HEK293 (cell line): ENCODE data around the gene MED8.

ENCODE experiments used
- CTCF ChIA-PET: fragments of 350-600 bp; formaldehyde crosslinking; extraction: SDS; loops from one replicate; lab custom pipeline; 2021; ENCODE audit warnings: antibody characterized with exemption; lab: Yijun Ruan, JAX
- POLR2A ChIA-PET: fragments of 300-600 bp; formaldehyde crosslinking; extraction: SDS; loops from one replicate; lab custom pipeline; 2020; ENCODE audit warnings: antibody characterized with exemption, inconsistent platforms; lab: Yijun Ruan, JAX
- H3K27ac ChIP-seq: fragments of 200-500 bp; sonication (Bioruptor generic); 2 replicates; pipeline ENCODE4 v1.5.1; 2014; ENCODE audit warnings: low read depth, low read length, control low read depth, inconsistent platforms; ENCODE audit errors: extremely low read depth
- H3K36me3 ChIP-seq, 2 experiments: fragments of 200-500 bp in 1 of 2; sonication (Bioruptor generic) in 1 of 2; 1 replicate in 1 of 2; 2 replicates in 1 of 2; pipeline ENCODE4 v1.5.1; 2014 to 2017; ENCODE audit warnings: inconsistent platforms in 2 of 2, low read length in 2 of 2; ENCODE audit not compliant: control insufficient read depth in 2 of 2, insufficient read depth in 1 of 2
- H3K4me1 ChIP-seq: fragments of 200-500 bp; sonication (Bioruptor generic); 2 replicates; pipeline ENCODE4 v1.5.1; 2014; ENCODE audit warnings: mild to moderate bottlenecking, low read length, inconsistent platforms; ENCODE audit not compliant: control insufficient read depth, insufficient read depth
- H3K4me3 ChIP-seq: 2 replicates; pipeline ENCODE4 v1.5.1; 2011; ENCODE audit warnings: low read depth, mild to moderate bottlenecking, control low read depth, low read length, moderate library complexity
- H3K9me3 ChIP-seq: fragments of 200-500 bp; sonication (Bioruptor generic); 2 replicates; pipeline ENCODE4 v1.5.1; 2014; ENCODE audit warnings: low read depth, low read length, inconsistent platforms; ENCODE audit not compliant: control insufficient read depth, insufficient read depth
- GFI1B ChIP-seq: fragments of 450-650 bp; formaldehyde crosslinking; IDR thresholded peaks from 2 replicates; pipeline ENCODE4 v1.5.1; 2016; ENCODE audit warnings: missing biosample characterization, missing genetic modification characterization
- PATZ1 ChIP-seq: fragments of 450-650 bp; formaldehyde crosslinking; IDR thresholded peaks from 2 replicates; pipeline ENCODE4 v1.5.1; 2016; ENCODE audit warnings: missing biosample characterization, missing genetic modification characterization
- SALL2 ChIP-seq: fragments of 450-650 bp; formaldehyde crosslinking; IDR thresholded peaks from 2 replicates; pipeline ENCODE4 v1.5.0; 2017; ENCODE audit warnings: missing biosample characterization, mild to moderate bottlenecking, missing genetic modification characterization, borderline replicate concordance
- SETDB1 ChIP-seq: IDR thresholded peaks from one replicate; pipeline ENCODE4 v1.6.1; 2017; ENCODE audit warnings: mild to moderate bottlenecking, low read length, moderate library complexity, mixed read lengths; ENCODE audit not compliant: insufficient read length
- WT1 ChIP-seq: fragments of 450-650 bp; formaldehyde crosslinking; IDR thresholded peaks from 2 replicates; pipeline ENCODE4 v1.5.1; 2016; ENCODE audit warnings: missing biosample characterization, missing genetic modification characterization
- YY1 ChIP-seq: fragments of 450-650 bp; formaldehyde crosslinking; IDR thresholded peaks from 2 replicates; pipeline ENCODE4 v1.5.1; 2018; ENCODE audit warnings: missing biosample characterization, missing genetic modification characterization
- YY2 ChIP-seq: fragments of 450-650 bp; formaldehyde crosslinking; IDR thresholded peaks from 2 replicates; pipeline ENCODE4 v1.5.1; 2016; ENCODE audit warnings: missing biosample characterization, missing genetic modification characterization
- ZBTB11 ChIP-seq: fragments of 450-650 bp; formaldehyde crosslinking; conservative IDR thresholded peaks from 2 replicates; pipeline ENCODE4 v1.5.1; 2016; ENCODE audit warnings: low read depth, missing biosample characterization, missing genetic modification characterization
- ZBTB44 ChIP-seq: fragments of 450-650 bp; IDR thresholded peaks from 2 replicates; pipeline ENCODE4 v1.5.1; 2018; ENCODE audit warnings: missing biosample characterization, mild to moderate bottlenecking, missing genetic modification characterization
- ZEB2 ChIP-seq: fragments of 450-650 bp; formaldehyde crosslinking; IDR thresholded peaks from 2 replicates; pipeline ENCODE4 v1.5.1; 2016; ENCODE audit warnings: missing biosample characterization, missing genetic modification characterization
- ZFP41 ChIP-seq: fragments of 450-650 bp; formaldehyde crosslinking; IDR thresholded peaks from 2 replicates; pipeline ENCODE4 v1.5.1; 2016; ENCODE audit warnings: missing biosample characterization, missing genetic modification characterization, borderline replicate concordance
- ZNF19 ChIP-seq: fragments of 450-650 bp; formaldehyde crosslinking; IDR thresholded peaks from 2 replicates; pipeline ENCODE4; 2016; ENCODE audit warnings: missing biosample characterization, missing genetic modification characterization, low read depth
- ZNF23 ChIP-seq: fragments of 450-650 bp; formaldehyde crosslinking; IDR thresholded peaks from 2 replicates; pipeline ENCODE4 v1.5.1; 2016; ENCODE audit warnings: missing biosample characterization, missing genetic modification characterization, borderline replicate concordance
- ZNF350 ChIP-seq: fragments of 450-650 bp; formaldehyde crosslinking; IDR thresholded peaks from 2 replicates; pipeline ENCODE4 v1.5.0; 2017; ENCODE audit warnings: missing biosample characterization, mild to moderate bottlenecking, missing genetic modification characterization
- ZNF555 ChIP-seq: fragments of 450-650 bp; formaldehyde crosslinking; conservative IDR thresholded peaks from 2 replicates; pipeline ENCODE4 v1.5.1; 2017; ENCODE audit warnings: missing biosample characterization, mild to moderate bottlenecking, missing genetic modification characterization, inconsistent platforms
- ZNF677 ChIP-seq: fragments of 450-650 bp; IDR thresholded peaks from 2 replicates; pipeline ENCODE4 v1.5.0; 2018; ENCODE audit warnings: missing biosample characterization, mild to moderate bottlenecking, missing genetic modification characterization, moderate library complexity
- ZNF701 ChIP-seq: fragments of 450-650 bp; formaldehyde crosslinking; IDR thresholded peaks from 2 replicates; pipeline ENCODE4 v1.5.1; 2016; ENCODE audit warnings: missing biosample characterization, missing genetic modification characterization
- ZNF76 ChIP-seq: fragments of 450-650 bp; formaldehyde crosslinking; IDR thresholded peaks from 2 replicates; pipeline ENCODE4; 2016; ENCODE audit warnings: low read depth, missing biosample characterization, missing genetic modification characterization, borderline replicate concordance
- TF ChIP-seq, protein P1 (sequence below): fragments of 450-650 bp; formaldehyde crosslinking; IDR thresholded peaks from 2 replicates; pipeline ENCODE4 v1.5.1; 2016; ENCODE audit warnings: missing biosample characterization, missing genetic modification characterization, borderline replicate concordance

Gene MED8

DNA sequence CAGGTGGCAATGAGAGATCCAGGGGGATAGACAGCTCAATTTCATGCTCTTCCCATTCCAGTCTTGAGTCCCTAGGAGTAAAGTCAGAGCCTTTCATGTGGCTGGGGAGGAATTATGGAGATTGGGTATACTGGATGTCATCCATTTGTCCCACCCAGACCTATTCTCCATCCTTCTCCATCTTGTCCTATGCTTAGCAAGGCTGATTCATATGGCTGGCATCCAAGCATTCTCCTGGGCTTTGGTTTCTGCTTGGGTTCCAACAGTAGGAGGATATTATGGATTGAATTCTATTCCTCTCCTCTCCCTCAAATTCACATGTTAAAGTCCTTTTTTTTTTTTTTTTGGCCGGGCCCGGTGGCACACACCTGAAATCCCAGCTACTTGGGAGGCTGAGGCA, 34.7 kb downstream of the MED8 start (continued):
- TF ChIP-seq ZBTB11 (tag by site-specific recombination) = no peak
- TF ChIP-seq SALL2 (tag by site-specific recombination) = no peak
- TF ChIP-seq WT1 (tag by site-specific recombination) = no peak
- no peak for TF ChIP-seq YY2 (tag by site-specific recombination)
- no peak for TF ChIP-seq ZFP41 (tag by site-specific recombination)
- TF ChIP-seq, protein P1, sequence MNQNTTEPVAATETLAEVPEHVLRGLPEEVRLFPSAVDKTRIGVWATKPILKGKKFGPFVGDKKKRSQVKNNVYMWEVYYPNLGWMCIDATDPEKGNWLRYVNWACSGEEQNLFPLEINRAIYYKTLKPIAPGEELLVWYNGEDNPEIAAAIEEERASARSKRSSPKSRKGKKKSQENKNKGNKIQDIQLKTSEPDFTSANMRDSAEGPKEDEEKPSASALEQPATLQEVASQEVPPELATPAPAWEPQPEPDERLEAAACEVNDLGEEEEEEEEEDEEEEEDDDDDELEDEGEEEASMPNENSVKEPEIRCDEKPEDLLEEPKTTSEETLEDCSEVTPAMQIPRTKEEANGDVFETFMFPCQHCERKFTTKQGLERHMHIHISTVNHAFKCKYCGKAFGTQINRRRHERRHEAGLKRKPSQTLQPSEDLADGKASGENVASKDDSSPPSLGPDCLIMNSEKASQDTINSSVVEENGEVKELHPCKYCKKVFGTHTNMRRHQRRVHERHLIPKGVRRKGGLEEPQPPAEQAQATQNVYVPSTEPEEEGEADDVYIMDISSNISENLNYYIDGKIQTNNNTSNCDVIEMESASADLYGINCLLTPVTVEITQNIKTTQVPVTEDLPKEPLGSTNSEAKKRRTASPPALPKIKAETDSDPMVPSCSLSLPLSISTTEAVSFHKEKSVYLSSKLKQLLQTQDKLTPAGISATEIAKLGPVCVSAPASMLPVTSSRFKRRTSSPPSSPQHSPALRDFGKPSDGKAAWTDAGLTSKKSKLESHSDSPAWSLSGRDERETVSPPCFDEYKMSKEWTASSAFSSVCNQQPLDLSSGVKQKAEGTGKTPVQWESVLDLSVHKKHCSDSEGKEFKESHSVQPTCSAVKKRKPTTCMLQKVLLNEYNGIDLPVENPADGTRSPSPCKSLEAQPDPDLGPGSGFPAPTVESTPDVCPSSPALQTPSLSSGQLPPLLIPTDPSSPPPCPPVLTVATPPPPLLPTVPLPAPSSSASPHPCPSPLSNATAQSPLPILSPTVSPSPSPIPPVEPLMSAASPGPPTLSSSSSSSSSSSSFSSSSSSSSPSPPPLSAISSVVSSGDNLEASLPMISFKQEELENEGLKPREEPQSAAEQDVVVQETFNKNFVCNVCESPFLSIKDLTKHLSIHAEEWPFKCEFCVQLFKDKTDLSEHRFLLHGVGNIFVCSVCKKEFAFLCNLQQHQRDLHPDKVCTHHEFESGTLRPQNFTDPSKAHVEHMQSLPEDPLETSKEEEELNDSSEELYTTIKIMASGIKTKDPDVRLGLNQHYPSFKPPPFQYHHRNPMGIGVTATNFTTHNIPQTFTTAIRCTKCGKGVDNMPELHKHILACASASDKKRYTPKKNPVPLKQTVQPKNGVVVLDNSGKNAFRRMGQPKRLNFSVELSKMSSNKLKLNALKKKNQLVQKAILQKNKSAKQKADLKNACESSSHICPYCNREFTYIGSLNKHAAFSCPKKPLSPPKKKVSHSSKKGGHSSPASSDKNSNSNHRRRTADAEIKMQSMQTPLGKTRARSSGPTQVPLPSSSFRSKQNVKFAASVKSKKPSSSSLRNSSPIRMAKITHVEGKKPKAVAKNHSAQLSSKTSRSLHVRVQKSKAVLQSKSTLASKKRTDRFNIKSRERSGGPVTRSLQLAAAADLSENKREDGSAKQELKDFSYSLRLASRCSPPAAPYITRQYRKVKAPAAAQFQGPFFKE (tag by site-specific recombination) = no peak
- TF ChIP-seq ZNF76 = no peak
- no peak for TF ChIP-seq ZNF701 (tag by site-specific recombination)
- no peak for TF ChIP-seq YY1 (tag by site-specific recombination)
- no peak for TF ChIP-seq ZNF19 (tag by site-specific recombination)
- TF ChIP-seq GFI1B (tag by site-specific recombination) = no peak
- no peak for TF ChIP-seq ZNF350
- no peak for TF ChIP-seq ZBTB44
- no peak for TF ChIP-seq ZNF555
- TF ChIP-seq ZNF23 = no peak

GRCh38 chr1:43354471-43354870, 35.1 kb downstream of the MED8 start:
- H3K4me3 ChIP-seq = no peak overlapping the region
- H3K9me3 ChIP-seq = no peaks in the 10 kb centered on the region
- ChIA-PET POLR2A (interaction anchor here (1.1 kb wide), 1 partner anchor 9 kb away, joined by 5 read pairs; no protein-coding TSS in a partner anchor), CTCF (no interaction called here)
- no peak overlapping the region for H3K27ac ChIP-seq
- H3K36me3 ChIP-seq = peaks cover 0 to 4% of the 10 kb centered on the region in 2 experiments; a peak in 1 of 3 replicates
- 0 out of 2 replicates have a peak, but pooled peaks cover 3% of the 10 kb centered on the region for H3K4me1 ChIP-seq
- no peak for TF ChIP-seq ZNF677 (tag by site-specific recombination)
- no peak for TF ChIP-seq ZNF555
- no peak for TF ChIP-seq SETDB1
- no peak for TF ChIP-seq PATZ1 (tag by site-specific recombination)
- no peak for TF ChIP-seq ZBTB11 (tag by site-specific recombination)
- TF ChIP-seq ZEB2 (tag by site-specific recombination) = no peak
